ENCODE data around the gene RAET1G. TPM values are rescaled to one million over a fixed set of nuclear protein-coding genes. Genes with fewer than 3 reads are reported as not detected.
"Not testable (repeated sequence)": the region's sequence is repeated elsewhere in the genome, so short reads cannot be mapped to it uniquely, and the experiment has no call there.

RAET1G gene
- total RNA-seq, 1 experiment from 2014 or later, result not detected

DNA sequence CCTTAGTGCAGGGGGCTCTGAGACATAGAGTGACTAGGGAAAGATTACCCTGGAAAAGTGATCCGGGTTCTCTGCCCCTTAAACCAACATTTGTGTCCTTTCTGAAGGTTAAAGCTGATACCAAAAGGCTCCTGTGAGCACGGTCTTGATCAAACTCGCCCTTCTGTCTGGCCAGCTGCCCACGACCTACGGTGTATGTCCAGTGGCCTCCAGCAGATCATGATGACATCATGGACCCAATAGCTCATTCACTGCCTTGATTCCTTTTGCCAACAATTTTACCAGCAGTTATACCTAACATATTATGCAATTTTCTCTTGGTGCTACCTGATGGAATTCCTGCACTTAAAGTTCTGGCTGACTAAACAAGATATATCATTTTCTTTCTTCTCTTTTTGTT is 25.7 kb upstream of the RAET1G start:
- Histone ChIP-seq H3K4me1 (0 out of 2 replicates have a peak, but pooled peaks cover 3% of the 10 kb centered on the region), H3K9me3 (no peaks in the 10 kb centered on the region), H3K36me3 (ENCODE audit: control insufficient read depth, insufficient read depth, low read length) (no peaks in the 10 kb centered on the region), H3K27me3 (replicated peaks; ENCODE audit: control insufficient read depth, insufficient read depth, low read length) (no peaks in the 10 kb centered on the region), H3K4me3 (ENCODE audit: low read depth, low read length) (no peak overlapping the region)
- no peak for DNase-seq
- Mint-ChIP-seq H3K4me3 (ENCODE audit: unreplicated experiment) (no peak overlapping the region), H3K9me3 (ENCODE audit: unreplicated experiment) (no peaks in the 10 kb centered on the region), H3K27ac (ENCODE audit: unreplicated experiment) (no peak overlapping the region), H3K36me3 (ENCODE audit: insufficient read depth, unreplicated experiment) (no peaks in the 10 kb centered on the region), H3K27me3 (ENCODE audit: insufficient read depth, unreplicated experiment) (peaks cover 4% of the 10 kb centered on the region), H3K4me1 (ENCODE audit: low read depth, unreplicated experiment) (no peaks in the 10 kb centered on the region)
- POLR2A ChIA-PET, result no interaction called here
- intact Hi-C loops (cut with micrococcal nuclease; ENCODE audit: unreplicated experiment), result no loop called here
- CTCF ChIA-PET, result no interaction called here
- BruUV-seq (replicated peaks), result no TSS peak
- TF ChIP-seq, protein P1, sequence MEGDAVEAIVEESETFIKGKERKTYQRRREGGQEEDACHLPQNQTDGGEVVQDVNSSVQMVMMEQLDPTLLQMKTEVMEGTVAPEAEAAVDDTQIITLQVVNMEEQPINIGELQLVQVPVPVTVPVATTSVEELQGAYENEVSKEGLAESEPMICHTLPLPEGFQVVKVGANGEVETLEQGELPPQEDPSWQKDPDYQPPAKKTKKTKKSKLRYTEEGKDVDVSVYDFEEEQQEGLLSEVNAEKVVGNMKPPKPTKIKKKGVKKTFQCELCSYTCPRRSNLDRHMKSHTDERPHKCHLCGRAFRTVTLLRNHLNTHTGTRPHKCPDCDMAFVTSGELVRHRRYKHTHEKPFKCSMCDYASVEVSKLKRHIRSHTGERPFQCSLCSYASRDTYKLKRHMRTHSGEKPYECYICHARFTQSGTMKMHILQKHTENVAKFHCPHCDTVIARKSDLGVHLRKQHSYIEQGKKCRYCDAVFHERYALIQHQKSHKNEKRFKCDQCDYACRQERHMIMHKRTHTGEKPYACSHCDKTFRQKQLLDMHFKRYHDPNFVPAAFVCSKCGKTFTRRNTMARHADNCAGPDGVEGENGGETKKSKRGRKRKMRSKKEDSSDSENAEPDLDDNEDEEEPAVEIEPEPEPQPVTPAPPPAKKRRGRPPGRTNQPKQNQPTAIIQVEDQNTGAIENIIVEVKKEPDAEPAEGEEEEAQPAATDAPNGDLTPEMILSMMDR (IDR thresholded peaks at IDR 0.05; ENCODE audit: insufficient read depth in 1 of 2, low read depth in 1 of 2, low read length in 1 of 2, severe bottlenecking in 1 of 2, unreplicated experiment in 1 of 2), result no peak

DNA sequence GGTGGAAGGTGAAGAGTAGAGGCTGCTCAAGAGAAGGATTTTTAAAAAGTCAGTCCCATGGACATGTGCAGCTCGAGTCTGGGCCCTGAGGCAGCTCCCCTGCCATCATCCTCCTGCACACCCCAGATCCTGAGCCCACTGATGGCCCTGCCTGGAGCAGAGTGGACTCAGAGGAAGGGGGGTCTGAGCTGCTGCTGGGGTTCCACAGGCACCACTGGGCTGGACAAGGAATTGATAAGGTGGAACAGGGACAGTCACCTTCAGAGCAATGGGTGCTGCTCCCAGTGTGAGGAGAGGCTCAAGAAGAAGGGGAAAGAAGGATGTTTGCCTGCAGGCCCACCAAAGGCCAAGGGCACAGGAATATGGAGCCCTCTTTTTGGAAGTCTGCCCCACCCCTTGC is 25.1 kb upstream of the RAET1G start:
- no peaks in the 10 kb centered on the region for H3K36me3 Mint-ChIP-seq (ENCODE audit: insufficient read depth, unreplicated experiment)
- intact Hi-C loops (cut with micrococcal nuclease; ENCODE audit: unreplicated experiment), result no loop called here
- POLR2A ChIA-PET, result no interaction called here

DNA sequence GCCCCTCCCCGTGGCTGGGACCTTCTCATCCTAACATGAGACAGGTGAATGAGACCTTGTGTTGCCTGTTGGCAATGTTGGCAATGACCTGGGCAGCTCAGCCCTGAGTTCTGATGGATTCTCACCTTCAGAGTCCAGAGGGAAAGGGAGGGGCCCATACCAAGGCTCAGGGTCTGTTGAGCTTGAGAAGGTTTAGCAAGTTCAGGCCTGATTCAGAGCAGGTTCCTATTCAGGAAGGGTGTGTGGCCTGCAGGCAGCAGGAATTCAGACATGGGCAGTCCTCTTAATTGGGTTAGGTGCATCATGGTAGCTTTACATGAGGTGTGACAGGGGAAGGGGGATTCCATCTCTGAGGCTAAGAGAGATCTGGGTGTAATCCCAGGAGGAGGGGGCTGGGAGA is 24.6 kb upstream of the RAET1G start:
- intact Hi-C loops (cut with micrococcal nuclease; ENCODE audit: unreplicated experiment); H3K27ac Mint-ChIP-seq (ENCODE audit: unreplicated experiment); H3K27me3 Mint-ChIP-seq (ENCODE audit: insufficient read depth, unreplicated experiment); BruUV-seq (replicated peaks); H3K4me1 ChIP-seq; CTCF ChIA-PET; H3K36me3 ChIP-seq (ENCODE audit: control insufficient read depth, insufficient read depth, low read length); H3K9me3 ChIP-seq; H3K36me3 Mint-ChIP-seq (ENCODE audit: insufficient read depth, unreplicated experiment); H3K4me3 ChIP-seq (ENCODE audit: low read depth, low read length); POLR2A ChIA-PET; H3K4me1 Mint-ChIP-seq (ENCODE audit: low read depth, unreplicated experiment); DNase-seq; H3K4me3 Mint-ChIP-seq (ENCODE audit: unreplicated experiment); H3K9me3 Mint-ChIP-seq (ENCODE audit: unreplicated experiment); H3K27me3 ChIP-seq (replicated peaks; ENCODE audit: control insufficient read depth, insufficient read depth, low read length): not testable (repeated sequence)

More for the DNA sequence above, 25.1 kb upstream of the RAET1G start:
- BruUV-seq (replicated peaks), result no TSS peak
- Mint-ChIP-seq H3K4me3 (ENCODE audit: unreplicated experiment) (no peak overlapping the region), H3K27me3 (ENCODE audit: insufficient read depth, unreplicated experiment) (peaks cover 4% of the 10 kb centered on the region), H3K9me3 (ENCODE audit: unreplicated experiment) (no peaks in the 10 kb centered on the region), H3K27ac (ENCODE audit: unreplicated experiment) (no peak overlapping the region), H3K4me1 (ENCODE audit: low read depth, unreplicated experiment) (no peaks in the 10 kb centered on the region)
- H3K9me3 ChIP-seq, result no peaks in the 10 kb centered on the region
- no peak overlapping the region for H3K4me3 ChIP-seq (ENCODE audit: low read depth, low read length)
- H3K36me3 ChIP-seq (ENCODE audit: control insufficient read depth, insufficient read depth, low read length), result no peaks in the 10 kb centered on the region
- no peaks in the 10 kb centered on the region for H3K27me3 ChIP-seq (replicated peaks; ENCODE audit: control insufficient read depth, insufficient read depth, low read length)
- CTCF ChIA-PET, result no interaction called here
- DNase-seq, result no peak
- 0 out of 2 replicates have a peak, but pooled peaks cover 3% of the 10 kb centered on the region for H3K4me1 ChIP-seq
- TF ChIP-seq, protein P1 (IDR thresholded peaks at IDR 0.05; ENCODE audit: insufficient read depth in 1 of 2, low read depth in 1 of 2, low read length in 1 of 2, severe bottlenecking in 1 of 2, unreplicated experiment in 1 of 2), result no peak

DNA sequence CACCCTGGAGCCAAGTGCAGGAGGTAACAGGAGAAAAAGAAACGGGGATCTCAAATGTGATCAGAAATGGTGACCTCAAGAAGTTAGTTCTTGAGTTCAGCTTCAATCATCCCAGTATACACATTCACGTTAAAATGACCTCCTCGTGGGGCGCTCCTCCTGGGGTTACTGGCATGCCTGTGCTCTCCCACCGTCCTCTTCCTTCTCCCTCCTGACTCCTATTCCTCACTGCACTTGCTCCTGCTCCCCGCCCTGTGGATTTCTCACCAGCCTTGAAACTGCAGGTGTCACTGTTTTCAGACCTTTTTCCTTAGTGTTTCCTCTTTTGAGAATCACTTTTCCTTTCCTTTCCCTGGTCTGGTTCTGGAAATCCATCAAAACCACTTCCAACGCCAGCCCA is 23.7 kb upstream of the RAET1G start:
- H3K4me1 Mint-ChIP-seq (ENCODE audit: low read depth, unreplicated experiment); intact Hi-C loops (cut with micrococcal nuclease; ENCODE audit: unreplicated experiment); CTCF ChIA-PET; H3K27me3 Mint-ChIP-seq (ENCODE audit: insufficient read depth, unreplicated experiment); DNase-seq; H3K36me3 ChIP-seq (ENCODE audit: control insufficient read depth, insufficient read depth, low read length); POLR2A ChIA-PET; BruUV-seq (replicated peaks); H3K9me3 ChIP-seq; H3K4me3 ChIP-seq (ENCODE audit: low read depth, low read length); H3K27me3 ChIP-seq (replicated peaks; ENCODE audit: control insufficient read depth, insufficient read depth, low read length); H3K27ac Mint-ChIP-seq (ENCODE audit: unreplicated experiment); H3K4me3 Mint-ChIP-seq (ENCODE audit: unreplicated experiment); H3K36me3 Mint-ChIP-seq (ENCODE audit: insufficient read depth, unreplicated experiment); H3K4me1 ChIP-seq; H3K9me3 Mint-ChIP-seq (ENCODE audit: unreplicated experiment): not testable (repeated sequence)

DNA sequence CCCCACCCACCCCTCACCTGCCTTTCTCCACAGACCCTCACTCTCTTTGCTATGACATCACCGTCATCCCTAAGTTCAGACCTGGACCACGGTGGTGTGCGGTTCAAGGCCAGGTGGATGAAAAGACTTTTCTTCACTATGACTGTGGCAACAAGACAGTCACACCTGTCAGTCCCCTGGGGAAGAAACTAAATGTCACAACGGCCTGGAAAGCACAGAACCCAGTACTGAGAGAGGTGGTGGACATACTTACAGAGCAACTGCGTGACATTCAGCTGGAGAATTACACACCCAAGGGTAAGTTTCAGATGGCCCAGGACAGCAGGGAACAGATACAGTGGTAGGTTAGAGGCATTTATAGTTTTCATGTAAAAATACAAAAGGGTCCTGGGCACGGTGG is 22.4 kb upstream of the RAET1G start:
- H3K27ac Mint-ChIP-seq (ENCODE audit: unreplicated experiment); H3K36me3 ChIP-seq (ENCODE audit: control insufficient read depth, insufficient read depth, low read length); H3K9me3 Mint-ChIP-seq (ENCODE audit: unreplicated experiment); H3K4me1 ChIP-seq; H3K9me3 ChIP-seq; H3K4me1 Mint-ChIP-seq (ENCODE audit: low read depth, unreplicated experiment); H3K4me3 Mint-ChIP-seq (ENCODE audit: unreplicated experiment); H3K27me3 Mint-ChIP-seq (ENCODE audit: insufficient read depth, unreplicated experiment); CTCF ChIA-PET; BruUV-seq (replicated peaks); POLR2A ChIA-PET; intact Hi-C loops (cut with micrococcal nuclease; ENCODE audit: unreplicated experiment); DNase-seq; H3K36me3 Mint-ChIP-seq (ENCODE audit: insufficient read depth, unreplicated experiment); H3K27me3 ChIP-seq (replicated peaks; ENCODE audit: control insufficient read depth, insufficient read depth, low read length); H3K4me3 ChIP-seq (ENCODE audit: low read depth, low read length): not testable (repeated sequence)

DNA sequence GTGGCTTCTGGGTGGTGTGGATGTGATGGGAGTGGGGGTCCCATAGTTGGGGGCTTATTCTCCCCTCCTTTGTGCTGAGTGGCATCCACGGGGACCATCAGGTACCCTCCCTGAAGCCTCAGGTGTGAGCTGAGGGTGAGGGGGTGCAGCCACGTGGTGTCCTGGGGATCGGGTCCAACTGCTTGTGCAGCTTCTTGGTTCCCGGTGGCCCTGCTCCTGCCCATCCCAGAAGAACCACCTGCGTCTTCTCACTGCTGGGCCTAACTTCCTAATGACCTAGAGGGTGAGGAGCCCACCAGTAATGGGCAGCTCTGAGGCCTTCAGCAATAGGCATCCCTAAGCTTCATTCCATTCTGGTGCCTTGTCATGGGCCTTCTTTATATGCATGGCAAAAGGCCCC is 20.4 kb upstream of the RAET1G start:
- H3K4me3 ChIP-seq (ENCODE audit: low read depth, low read length); BruUV-seq (replicated peaks); H3K9me3 Mint-ChIP-seq (ENCODE audit: unreplicated experiment); H3K27me3 ChIP-seq (replicated peaks; ENCODE audit: control insufficient read depth, insufficient read depth, low read length); intact Hi-C loops (cut with micrococcal nuclease; ENCODE audit: unreplicated experiment); POLR2A ChIA-PET; H3K9me3 ChIP-seq; CTCF ChIA-PET; H3K36me3 Mint-ChIP-seq (ENCODE audit: insufficient read depth, unreplicated experiment); DNase-seq; H3K4me1 ChIP-seq; H3K4me1 Mint-ChIP-seq (ENCODE audit: low read depth, unreplicated experiment); H3K27ac Mint-ChIP-seq (ENCODE audit: unreplicated experiment); H3K36me3 ChIP-seq (ENCODE audit: control insufficient read depth, insufficient read depth, low read length): not testable (repeated sequence)
- Mint-ChIP-seq H3K4me3 (ENCODE audit: unreplicated experiment) (peak overlapping the region; percentile 31), H3K27me3 (ENCODE audit: insufficient read depth, unreplicated experiment) (peaks cover 14% of the 10 kb centered on the region)
